Tibial artery (tissue), 4 donors: Measurements from ENCODE around the gene NCOA3.

ENCODE experiments used
- DNase-seq, 2 donors: peaks; one replicate each; pipeline ENCODE4 v3.0.0-alpha.2; 2019
- H3K27ac ChIP-seq, 2 donors: fragments of 200-600 bp; sonication (generic) in 1 of 2; 1 replicate in 1 of 2; 2 replicates in 1 of 2; pipeline ENCODE4 v1.5.1; 2018 to 2019; ENCODE audit warnings: mild to moderate bottlenecking in 1 of 2
- H3K27me3 ChIP-seq, 2 donors: fragments of 200-600 bp; sonication (generic) in 1 of 2; one replicate each; pipeline versions ENCODE4 v1.5.1 to v1.6.0; 2016 to 2019
- H3K36me3 ChIP-seq, 3 donors: fragments of 200-600 bp; sonication (generic) in 2 of 3; one replicate each; pipeline ENCODE4 v1.5.1; 2016 to 2019; ENCODE audit warnings: mild to moderate bottlenecking in 2 of 3
- H3K4me1 ChIP-seq, 4 donors: fragments of 200-600 bp; sonication (generic) in 2 of 4; 1 replicate in 3 of 4; 2 replicates in 1 of 4; pipeline ENCODE4 v1.5.1; 2016 to 2019
- H3K4me3 ChIP-seq, 2 donors: fragments of 200-600 bp; sonication (generic) in 1 of 2; 1 replicate in 1 of 2; 2 replicates in 1 of 2; pipeline ENCODE4 v1.5.1; 2018 to 2019; ENCODE audit warnings: mild to moderate bottlenecking in 2 of 2
- H3K9me3 ChIP-seq, 3 donors: fragments of 200-600 bp; sonication (generic) in 1 of 3; one replicate each; pipeline ENCODE4 v1.5.1; 2016 to 2019
- intact Hi-C: fragments of 100-400 bp; cut with DNase I; formaldehyde crosslinking; loops from one replicate; pipeline ENCODE4 v1.15.0; 2023; ENCODE audit warnings: low total_unique reads
- TF ChIP-seq, protein P1 (sequence below), 2 experiments: fragments of 200-600 bp in 1 of 2; fragments of 450-650 bp in 1 of 2; IDR thresholded peaks; one replicate each; pipeline ENCODE4 v1.5.1; 2017 to 2019; ENCODE audit warnings: antibody characterized with exemption in 2 of 2, mild to moderate bottlenecking in 1 of 2, moderate library complexity in 1 of 2

NCOA3 gene

GRCh38 chr20:47706345-47706744 lies 204.7 kb downstream of the NCOA3 start:
- Histone ChIP-seq H3K27me3 (no peaks in the 10 kb centered on the region), H3K4me1 (peaks cover 0 to 6% (median 4%) of the 10 kb centered on the region in 4 donors), H3K9me3 (no peaks in the 10 kb centered on the region), H3K36me3 (peaks cover 0 to 11% (median 9%) of the 10 kb centered on the region in 3 donors), H3K4me3 (no peak overlapping the region), H3K27ac (no peak overlapping the region)
- intact Hi-C loops, result no loop called here
- DNase-seq, result no peak
- TF ChIP-seq, protein P1, sequence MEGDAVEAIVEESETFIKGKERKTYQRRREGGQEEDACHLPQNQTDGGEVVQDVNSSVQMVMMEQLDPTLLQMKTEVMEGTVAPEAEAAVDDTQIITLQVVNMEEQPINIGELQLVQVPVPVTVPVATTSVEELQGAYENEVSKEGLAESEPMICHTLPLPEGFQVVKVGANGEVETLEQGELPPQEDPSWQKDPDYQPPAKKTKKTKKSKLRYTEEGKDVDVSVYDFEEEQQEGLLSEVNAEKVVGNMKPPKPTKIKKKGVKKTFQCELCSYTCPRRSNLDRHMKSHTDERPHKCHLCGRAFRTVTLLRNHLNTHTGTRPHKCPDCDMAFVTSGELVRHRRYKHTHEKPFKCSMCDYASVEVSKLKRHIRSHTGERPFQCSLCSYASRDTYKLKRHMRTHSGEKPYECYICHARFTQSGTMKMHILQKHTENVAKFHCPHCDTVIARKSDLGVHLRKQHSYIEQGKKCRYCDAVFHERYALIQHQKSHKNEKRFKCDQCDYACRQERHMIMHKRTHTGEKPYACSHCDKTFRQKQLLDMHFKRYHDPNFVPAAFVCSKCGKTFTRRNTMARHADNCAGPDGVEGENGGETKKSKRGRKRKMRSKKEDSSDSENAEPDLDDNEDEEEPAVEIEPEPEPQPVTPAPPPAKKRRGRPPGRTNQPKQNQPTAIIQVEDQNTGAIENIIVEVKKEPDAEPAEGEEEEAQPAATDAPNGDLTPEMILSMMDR (IDR thresholded peaks at IDR 0.05), result no peak
